Activated CD4-positive, alpha-beta T cell treated with anti-CD3 and anti-CD28 coated beads, Interleukin-2, Interleukin-6, amounts not matched to agents 100 ng/mL and 50 ng/mL, durations not matched to agents 16 hours and 8 hours (primary cell): Measurements from ENCODE around the gene COL4A1.

Experiments used
- DNase-seq: peaks from one replicate; pipeline ENCODE4 v3.0.0-alpha.2; 2020

Gene COL4A1

DNA sequence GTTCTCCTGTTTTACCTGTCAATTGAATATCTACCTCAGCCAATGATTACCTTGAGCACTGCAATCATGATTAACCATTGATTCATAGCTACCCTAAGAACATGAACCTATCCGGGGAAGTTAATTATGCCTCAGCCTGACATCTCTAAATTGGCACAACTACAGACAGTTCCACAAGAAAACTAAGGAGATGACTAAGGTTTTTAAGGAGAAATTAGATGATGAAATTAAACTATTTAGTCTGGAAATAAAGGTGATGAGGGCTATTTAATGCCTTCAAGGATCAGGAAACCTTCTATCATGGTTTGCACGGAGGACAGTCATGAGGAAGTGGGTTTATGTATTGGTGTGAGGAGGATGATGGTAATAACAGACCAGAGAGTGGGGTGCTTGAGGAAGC lies 203.4 kb downstream of the COL4A1 start:
- no peak for DNase-seq

DNA sequence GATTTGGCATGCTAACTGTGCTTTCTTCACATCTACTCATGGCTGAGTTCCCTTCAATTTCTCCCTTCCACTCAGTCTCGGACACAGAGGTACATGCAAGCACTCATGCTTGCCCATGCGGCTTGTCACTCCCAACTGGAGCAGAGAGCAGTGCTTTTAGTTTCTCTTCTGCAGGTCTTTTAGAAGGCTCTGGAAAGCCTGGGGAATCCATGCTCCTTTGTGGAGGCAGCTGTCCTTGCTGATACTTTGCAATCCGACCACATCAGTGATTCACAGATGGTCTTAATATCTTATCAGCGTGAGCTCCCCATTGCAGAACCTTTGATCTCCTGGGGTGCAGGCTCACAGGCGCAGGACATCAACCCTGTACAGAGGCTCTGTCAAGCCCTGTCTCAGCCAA lies 203.9 kb downstream of the COL4A1 start:
- no peak for DNase-seq

DNA sequence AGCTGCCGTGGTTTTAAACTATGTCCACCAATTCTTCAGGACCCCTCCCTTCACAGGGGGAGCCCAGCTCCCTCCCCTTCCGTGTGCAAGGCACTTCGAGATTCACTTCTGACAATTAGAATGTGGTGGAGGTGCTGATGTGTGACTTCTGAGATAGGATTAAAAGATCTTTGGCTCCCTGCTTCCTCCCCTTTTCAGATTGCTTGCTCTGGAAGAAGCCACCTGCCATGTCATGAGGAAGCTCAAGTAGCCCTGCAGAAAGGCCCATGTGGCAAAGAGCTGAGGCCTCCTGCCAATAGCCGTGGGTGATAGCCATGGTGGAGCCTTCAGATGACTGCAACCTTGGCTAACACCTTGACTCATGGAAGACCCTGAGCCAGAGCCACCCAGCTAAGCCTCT lies 204.9 kb downstream of the COL4A1 start:
- DNase-seq: no peak

- no peak for DNase-seq
These were observed 207.0 kb downstream of the COL4A1 start for GRCh38 chr13:110099922-110100321.
